GM19023 (cell line): Measurements from ENCODE around the gene DSC3.
"Not testable (repeated sequence)": the region's sequence is repeated elsewhere in the genome, so short reads cannot be mapped to it uniquely, and the experiment has no call there.

Source experiments
- ATAC-seq: cut with Tn5 transposase; IDR thresholded peaks from one replicate; pipeline ENCODE4 v1.9.1; 2021; ENCODE audit warnings: mild to moderate bottlenecking, moderate library complexity; ENCODE audit not compliant: unreplicated experiment

The DSC3 gene

GRCh38 chr18:31042084-31042405, 497 bp downstream of the DSC3 start:
- no peak for ATAC-seq

DNA sequence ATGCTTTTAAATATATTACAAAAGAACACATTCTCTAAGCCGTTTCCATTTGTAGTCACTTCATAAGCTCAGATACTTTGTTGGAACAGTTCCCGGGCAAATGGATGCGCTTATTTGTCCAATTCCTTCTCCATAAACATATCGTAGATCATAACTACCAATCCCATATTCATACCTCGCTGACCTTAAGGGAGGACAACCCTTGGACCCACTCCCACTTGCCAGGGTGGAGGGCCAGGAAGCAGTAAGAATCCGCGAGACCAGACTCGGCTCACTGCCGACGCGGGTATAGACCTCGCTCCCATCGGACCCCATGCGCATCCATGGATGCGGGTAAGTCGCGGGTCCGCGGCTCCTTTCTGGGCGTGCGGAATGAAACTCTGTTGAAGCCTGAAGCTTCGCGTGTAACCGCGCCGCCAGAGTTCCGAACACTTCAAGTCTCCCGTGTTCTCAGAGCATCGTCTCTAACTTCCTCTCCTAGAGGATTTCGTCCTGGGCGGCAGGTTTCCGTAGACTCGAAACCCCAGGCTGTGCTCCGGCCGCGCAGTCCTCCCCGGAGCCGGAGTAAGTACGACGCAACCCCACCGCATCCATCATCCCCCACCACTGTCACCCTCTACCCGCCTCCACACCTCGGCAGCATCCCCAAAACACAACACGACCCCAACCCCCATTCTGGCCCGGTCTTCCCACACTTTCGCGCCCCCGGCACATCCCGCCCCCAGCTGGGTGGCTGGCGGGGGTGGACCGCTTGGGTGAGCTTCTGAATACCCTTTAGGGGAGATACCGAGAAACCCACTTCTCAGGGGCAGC, 1.1 kb downstream of the DSC3 start:
- ATAC-seq: no peak

GRCh38 chr18:31040686-31041270, 1.8 kb downstream of the DSC3 start:
- no peak for ATAC-seq

DNA sequence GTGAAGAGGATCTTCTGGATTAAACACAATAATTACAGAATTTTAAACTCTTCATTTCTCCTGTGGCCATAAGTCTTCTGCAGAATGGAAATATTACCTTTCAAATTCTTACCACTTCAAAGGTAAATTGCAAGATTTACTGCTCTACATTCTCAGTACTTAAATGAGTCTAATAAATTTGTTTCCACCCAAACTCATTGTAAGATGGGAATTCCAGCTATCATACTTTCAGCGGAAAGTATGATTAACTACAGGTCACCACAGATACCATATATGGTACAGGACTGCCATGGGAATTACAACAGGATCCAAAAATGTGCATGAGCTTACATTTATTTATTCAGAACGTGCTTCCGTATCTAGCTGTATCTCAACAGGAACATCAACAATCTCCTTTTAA, 3.1 kb downstream of the DSC3 start:
- ATAC-seq: no peak

GRCh38 chr18:31037686-31038085, 4.9 kb downstream of the DSC3 start:
- not testable (repeated sequence) for ATAC-seq

DNA sequence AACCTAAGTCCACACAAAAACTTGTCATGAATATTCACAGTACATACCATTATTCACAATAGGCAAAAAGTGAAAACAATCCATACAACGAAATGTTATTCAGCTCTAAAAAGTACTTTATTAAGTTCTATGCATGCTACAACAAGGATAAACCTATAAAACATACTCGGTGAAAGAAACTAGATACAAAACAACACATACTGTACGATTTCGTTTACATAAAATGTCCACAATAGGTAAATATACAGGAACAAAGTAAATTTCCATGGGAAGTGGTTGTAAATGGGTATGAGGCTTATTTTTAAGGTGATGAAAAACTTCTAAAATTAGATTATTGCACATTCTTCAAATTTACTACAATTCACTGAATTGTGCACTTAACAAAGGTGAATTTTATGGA, 8.0 kb downstream of the DSC3 start:
- no peak for ATAC-seq

- no peak for ATAC-seq
Observed at GRCh38 chr18:31030574-31031278, 11.8 kb downstream of the DSC3 start.

- ATAC-seq: no peak
Observed at GRCh38 chr18:31015715-31016434, 26.7 kb downstream of the DSC3 start.

DNA sequence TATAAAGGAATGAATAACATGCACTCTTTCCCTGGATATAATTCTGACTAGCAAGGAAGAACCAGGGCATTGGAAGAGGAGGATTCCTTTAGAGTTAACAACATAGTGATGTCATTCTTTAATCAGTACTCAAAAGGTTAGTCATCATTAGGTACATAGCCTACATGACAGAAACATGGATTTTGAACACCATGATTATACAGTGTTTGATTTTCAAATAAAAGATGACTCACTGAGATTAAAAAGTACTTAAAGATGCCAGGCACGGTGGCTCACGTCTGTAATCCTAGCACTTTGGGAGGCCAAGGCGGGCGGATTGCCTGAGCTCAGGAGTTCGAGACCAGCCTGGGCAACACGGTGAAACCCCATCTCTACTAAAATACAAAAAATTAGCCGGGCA, 31.1 kb downstream of the DSC3 start:
- not testable (repeated sequence) for ATAC-seq

GRCh38 chr18:31010601-31011000, 31.9 kb downstream of the DSC3 start:
- ATAC-seq: no peak

- ATAC-seq: no peak
Observed at GRCh38 chr18:30999887-31000628, 42.5 kb downstream of the DSC3 start.

- no peak for ATAC-seq
Observed at GRCh38 chr18:30999186-30999585, 43.4 kb downstream of the DSC3 start.

- ATAC-seq: no peak
Observed at GRCh38 chr18:30997223-30997622, 45.3 kb downstream of the DSC3 start.

DNA sequence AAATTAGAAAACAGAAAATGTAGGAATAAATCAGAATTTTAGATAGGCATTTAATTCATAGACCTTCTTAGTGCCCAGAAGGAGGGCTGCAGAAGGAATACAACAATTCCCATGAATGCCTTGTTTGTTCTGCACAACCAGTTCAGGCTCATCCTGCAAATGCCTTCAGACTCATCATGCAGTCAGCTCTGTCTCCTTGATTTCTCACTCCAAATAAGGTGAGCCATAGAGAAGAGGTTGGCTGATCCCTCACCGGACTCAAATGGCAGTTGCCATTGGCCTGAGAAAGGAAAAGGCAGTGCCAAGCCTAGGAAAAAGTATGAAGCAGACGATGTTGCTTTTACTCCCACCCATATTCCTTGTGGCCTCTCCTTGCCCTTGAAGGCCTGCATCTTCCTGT, 50.3 kb downstream of the DSC3 start:
- ATAC-seq: no peak

- ATAC-seq: no peak
Observed at GRCh38 chr18:30991397-30991796, 51.1 kb downstream of the DSC3 start.

DNA sequence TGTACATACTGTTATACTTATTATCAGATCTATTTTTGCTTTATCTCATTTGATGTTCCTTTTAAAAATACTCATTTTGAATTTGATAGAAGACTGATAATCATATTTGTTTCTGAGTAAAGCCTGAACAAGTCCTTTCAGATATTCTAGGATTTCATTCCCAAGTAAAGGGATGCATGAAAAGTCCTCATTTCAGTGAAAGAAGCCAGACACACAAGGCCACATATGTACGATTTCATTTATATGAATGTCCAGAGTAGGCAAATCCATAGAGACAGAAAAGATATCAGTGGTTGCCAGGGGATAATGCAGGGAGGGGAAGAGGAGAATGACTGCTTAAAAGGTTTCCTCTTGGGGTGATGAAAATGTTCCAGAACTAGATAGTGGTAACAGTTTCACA, 53.4 kb downstream of the DSC3 start:
- no peak for ATAC-seq

DNA sequence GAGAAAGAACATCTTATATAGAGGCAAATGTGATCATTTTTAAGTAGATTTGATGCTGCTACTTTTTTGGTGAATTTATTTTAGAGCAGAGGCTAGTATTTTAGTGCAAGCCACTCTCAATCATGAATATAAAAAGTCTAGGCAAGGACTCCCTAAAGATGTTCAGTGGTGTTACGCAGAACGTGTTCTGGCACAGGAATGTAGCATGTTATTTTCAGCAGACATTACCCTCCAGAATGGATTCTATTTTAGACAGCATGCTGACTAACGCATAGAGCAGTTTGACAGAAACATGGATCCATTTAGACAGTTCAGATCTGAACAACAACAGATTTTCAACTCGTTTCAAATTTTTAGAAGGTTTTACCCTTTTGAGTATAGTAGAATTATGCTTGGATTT, 54.1 kb downstream of the DSC3 start:
- no peak for ATAC-seq

DNA sequence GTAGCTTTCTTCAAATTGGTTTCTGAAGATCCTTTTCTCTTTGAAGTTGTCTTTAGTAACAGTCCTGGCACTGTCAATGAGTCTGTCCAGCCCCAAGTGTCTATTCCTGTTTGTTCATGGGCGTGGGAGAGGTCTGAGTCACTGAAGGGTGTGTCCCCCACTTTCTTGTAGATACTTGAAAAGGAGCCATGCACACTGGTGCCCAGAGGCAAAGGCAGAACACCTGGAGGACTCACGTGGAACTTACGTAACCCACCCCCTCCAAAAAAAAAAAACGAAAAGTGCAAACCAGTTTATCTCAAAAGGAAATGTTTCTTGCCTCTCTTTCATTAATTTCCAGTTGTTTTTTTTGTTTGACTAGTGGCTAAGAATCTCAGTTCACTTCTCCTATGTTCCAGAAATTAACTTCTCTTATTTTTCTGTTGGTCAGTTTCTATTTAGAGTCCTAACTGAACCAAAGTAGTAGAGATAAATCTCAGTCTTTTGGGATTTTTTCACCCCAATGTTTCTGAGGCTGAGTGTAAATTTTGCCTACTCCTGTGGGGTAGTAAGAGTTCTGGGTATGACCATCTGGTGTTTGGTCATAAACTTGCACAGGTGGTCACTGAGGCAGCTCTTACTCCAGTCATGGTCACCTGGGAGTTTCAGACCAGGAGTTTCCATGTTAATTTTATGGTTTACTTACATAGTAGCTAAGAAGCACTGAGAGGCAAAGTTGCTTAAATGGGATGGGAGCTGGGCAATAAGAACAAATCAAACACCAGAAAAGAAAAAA, 54.9 kb downstream of the DSC3 start:
- no peak for ATAC-seq

GRCh38 chr18:30985753-30986152, 56.8 kb downstream of the DSC3 start:
- ATAC-seq: no peak
